Measurements from ENCODE around the gene PPP1R14B.
A peak's percentile ranks its signal among the peaks of the same experiment; 100 is the strongest.

DNA sequence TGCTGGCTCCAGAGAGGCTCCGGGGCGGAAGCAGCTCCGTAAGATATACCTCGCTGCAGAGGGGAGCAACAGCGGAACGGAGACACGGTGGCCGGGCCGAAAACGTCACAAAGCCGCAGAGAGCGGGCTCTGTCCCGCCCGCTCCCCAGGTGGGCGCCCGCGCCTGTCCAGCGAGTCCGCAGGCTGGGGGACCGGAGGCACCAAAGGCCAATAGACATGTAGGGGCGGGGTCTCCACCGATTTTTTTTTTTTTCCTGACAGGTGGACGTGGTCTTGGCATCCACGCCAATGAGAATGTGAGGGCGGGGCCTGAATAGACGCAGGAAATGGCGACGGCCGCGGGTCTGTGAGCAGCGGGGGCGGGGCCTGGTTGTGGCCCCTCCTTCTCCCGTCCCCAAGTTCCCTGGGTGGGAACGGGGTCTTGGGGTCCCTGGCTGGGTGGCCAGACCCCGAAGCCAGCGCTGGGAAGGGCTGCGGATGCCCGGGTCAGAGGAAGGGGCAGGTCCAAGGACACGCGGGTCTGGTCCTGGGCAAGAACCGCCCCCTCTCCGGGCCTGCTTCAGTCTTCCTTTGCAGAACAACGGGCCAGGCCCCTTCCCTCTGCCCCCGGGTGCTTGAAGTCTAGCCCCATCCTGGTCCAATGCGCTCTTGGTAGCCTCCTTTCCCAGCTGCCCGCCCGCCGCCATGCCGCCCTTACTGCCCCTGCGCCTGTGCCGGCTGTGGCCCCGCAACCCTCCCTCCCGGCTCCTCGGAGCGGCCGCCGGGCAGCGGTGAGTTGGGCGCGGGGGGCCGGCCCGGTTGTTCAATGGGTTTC, 16.4 kb downstream of the PPP1R14B start, which contains the start of gene DNAJC4:
- no peak for TF ChIP-seq CTCF (IDR thresholded peaks at IDR 0.05)
- peak in 1 of 2 donors; percentile 67 for TF ChIP-seq POLR2A (IDR thresholded peaks at IDR 0.05)

All from uterus (tissue), 2 donors.